Uterus (tissue), 2 donors: ENCODE results near the gene ISL2.

Experiments
- POLR2A ChIP-seq, 2 donors: fragments of 450-650 bp; IDR thresholded peaks; one replicate each; pipeline ENCODE4 v1.6.1; 2016; ENCODE audit warnings: antibody characterized with exemption in 2 of 2, mild to moderate bottlenecking in 1 of 2, moderate library complexity in 1 of 2
- TF ChIP-seq, protein P1 (sequence below), 4 experiments: fragments of 200-600 bp in 2 of 4; fragments of 450-650 bp in 2 of 4; sonication (generic) in 2 of 4; IDR thresholded peaks; one replicate each; pipeline ENCODE4 v1.5.1; 2016 to 2019; ENCODE audit warnings: antibody characterized with exemption in 4 of 4, mild to moderate bottlenecking in 2 of 4, moderate library complexity in 1 of 4

DNA sequence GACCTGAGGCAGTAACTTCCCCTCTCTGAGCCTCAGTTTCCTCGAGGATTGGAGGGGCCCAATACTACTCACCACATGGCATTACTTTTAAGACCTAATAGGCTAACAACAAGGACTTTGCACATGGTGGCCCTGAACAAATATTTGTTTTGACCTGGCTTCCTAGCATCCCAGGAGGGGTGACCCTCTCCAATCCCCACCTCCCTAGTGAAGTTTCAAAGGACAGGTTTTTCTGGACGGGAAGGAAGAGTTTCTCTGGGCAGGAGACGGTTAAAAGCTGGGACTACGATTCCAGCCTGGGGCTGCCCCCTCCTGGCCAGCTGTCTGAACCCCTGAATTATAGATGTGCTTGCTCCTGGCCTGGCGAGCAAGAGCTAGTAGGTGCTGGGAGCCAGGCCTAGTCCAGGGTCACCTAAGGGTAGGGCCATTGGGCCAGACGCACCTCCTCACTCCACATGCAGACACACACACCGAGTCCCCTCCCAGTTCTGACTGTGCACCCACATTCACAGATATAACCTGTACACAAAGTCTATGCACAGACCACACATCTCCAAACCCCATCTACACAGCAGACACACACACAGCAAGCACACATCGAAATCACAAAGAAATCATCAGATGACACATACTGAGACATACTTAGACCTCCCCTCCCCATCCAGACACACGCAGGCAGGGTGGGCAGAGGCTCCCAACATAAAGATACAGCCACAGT lies 2.7 kb upstream of the ISL2 start:
- TF ChIP-seq, protein P1, sequence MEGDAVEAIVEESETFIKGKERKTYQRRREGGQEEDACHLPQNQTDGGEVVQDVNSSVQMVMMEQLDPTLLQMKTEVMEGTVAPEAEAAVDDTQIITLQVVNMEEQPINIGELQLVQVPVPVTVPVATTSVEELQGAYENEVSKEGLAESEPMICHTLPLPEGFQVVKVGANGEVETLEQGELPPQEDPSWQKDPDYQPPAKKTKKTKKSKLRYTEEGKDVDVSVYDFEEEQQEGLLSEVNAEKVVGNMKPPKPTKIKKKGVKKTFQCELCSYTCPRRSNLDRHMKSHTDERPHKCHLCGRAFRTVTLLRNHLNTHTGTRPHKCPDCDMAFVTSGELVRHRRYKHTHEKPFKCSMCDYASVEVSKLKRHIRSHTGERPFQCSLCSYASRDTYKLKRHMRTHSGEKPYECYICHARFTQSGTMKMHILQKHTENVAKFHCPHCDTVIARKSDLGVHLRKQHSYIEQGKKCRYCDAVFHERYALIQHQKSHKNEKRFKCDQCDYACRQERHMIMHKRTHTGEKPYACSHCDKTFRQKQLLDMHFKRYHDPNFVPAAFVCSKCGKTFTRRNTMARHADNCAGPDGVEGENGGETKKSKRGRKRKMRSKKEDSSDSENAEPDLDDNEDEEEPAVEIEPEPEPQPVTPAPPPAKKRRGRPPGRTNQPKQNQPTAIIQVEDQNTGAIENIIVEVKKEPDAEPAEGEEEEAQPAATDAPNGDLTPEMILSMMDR (IDR thresholded peaks at IDR 0.05), result no peak
- TF ChIP-seq POLR2A (IDR thresholded peaks at IDR 0.05), result no peak
